Endometrial microvascular endothelial cells (primary cell): ENCODE measurements around the gene FGF19. TPM values are rescaled to one million over a fixed set of nuclear protein-coding genes. Genes with fewer than 3 reads are reported as not detected.

Source experiments
- in situ Hi-C: cut with HindIII; loops from 2 replicates; pipeline ENCODE4 v1.10.0; 2017; ENCODE audit warnings: low sequenced_read_pairs, low pct_unique_long_range_greater_than_20kb; ENCODE audit errors: inconsistent ontology term
- total RNA-seq: library from RNA; depleted of rRNA; stranded (reverse); fragments of >200 nt; gene quantifications from one replicate; pipeline ENCODE4 v1.2.3, GENCODE V29; 2015; ENCODE audit errors: inconsistent ontology term

FGF19 gene
- total RNA-seq, 1 donor from 2014 or later: not detected

DNA sequence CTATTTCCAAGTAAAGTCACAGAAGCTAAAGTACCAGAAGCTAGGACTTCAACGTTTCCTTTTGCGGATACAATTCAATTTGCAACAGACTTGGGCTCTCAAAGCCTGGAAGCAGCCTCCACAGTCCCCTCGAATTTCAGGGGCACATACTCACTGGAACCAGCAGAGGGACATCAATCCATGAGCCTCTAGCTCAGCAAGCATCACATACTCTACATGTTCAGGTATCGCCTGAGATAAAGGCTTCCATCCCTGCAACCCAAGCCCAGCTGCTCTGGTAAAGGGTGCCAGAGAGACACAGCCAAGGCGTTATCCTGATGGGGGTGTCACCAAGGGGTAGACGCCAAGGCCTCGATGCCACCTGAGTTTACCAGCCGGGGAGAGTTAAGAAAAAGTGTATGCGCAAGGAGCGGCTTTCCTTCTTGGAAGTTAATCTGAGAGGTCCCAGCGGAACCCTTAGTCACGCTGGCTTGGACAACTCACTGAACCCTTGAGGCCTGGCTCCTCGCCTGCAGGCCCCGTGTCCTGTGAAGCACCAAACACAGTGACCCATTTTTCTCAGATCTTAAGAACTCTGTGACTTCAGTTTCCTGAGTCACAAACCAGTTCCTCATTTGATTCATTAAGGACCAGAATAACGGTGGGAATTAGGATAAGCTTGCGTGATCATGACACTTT is 41.7 kb downstream of the FGF19 start:
- in situ Hi-C loops: loop anchor here (25.0 kb wide), 1 partner anchor 550 kb away; no protein-coding TSS in a partner anchor

DNA sequence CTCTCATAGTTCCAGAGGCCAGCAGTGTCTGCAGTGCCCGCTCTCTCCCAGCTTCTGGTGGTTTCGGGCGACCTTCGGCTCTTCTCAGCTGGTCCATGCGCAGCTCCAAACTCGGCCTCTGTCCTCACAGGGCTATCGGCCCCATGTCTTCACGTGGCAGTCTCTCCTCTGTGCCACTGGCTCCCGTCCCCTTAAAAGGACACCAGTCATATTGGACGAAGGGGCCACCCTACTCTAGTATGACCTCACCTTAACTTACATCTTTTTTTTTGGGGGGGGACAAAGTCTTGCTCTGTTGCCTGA is 42.5 kb downstream of the FGF19 start:
- in situ Hi-C loops: loop anchor here (25.0 kb wide), 1 partner anchor 549 kb away; no protein-coding TSS in a partner anchor

DNA sequence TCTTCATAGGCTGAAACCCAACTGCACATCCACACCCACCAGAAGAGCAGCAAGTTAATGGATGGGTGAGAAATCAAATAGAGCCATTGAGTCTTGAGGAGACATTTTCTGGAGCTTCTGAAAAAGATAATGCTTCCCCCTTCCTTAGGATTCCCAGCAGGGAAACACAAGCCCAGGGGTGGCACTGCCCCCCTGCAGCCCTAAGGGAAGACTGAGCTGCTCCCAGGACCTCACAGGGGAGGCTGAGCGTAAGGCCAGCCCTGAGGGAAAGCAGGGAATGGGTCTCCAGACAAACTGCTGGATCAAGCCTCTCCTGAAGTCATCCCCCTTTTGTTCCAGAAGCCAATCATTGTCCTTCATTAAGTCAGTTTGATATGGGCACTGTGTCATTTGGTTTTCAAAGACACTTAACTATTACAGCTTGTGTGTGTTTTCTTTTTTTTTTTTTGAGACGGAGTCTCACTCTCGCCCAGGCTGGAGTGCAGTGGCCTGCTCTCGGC is 43.8 kb downstream of the FGF19 start:
- in situ Hi-C loops: loop anchor here (25.0 kb wide), 1 partner anchor 548 kb away; no protein-coding TSS in a partner anchor

DNA sequence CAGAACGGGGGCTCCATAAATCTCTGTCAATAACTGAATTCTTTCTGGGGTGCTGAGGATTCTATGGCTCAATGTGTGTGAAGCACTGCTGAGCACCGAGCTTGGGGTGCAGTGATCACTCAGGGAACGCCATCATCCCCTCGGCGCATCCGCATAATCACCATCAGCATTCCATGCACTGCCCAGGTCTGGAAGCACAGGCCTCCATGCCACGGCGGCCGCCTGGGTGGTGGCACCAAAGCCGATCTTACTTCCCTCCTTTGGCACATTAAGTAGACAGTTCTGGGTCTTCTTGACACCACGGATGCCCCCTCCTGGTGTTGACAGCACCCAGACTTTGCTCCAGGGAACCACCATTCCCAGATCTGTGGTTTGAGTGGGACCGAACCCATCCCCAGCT is 44.2 kb downstream of the FGF19 start:
- in situ Hi-C loops: loop anchor here (25.0 kb wide), 1 partner anchor 547 kb away; no protein-coding TSS in a partner anchor

DNA sequence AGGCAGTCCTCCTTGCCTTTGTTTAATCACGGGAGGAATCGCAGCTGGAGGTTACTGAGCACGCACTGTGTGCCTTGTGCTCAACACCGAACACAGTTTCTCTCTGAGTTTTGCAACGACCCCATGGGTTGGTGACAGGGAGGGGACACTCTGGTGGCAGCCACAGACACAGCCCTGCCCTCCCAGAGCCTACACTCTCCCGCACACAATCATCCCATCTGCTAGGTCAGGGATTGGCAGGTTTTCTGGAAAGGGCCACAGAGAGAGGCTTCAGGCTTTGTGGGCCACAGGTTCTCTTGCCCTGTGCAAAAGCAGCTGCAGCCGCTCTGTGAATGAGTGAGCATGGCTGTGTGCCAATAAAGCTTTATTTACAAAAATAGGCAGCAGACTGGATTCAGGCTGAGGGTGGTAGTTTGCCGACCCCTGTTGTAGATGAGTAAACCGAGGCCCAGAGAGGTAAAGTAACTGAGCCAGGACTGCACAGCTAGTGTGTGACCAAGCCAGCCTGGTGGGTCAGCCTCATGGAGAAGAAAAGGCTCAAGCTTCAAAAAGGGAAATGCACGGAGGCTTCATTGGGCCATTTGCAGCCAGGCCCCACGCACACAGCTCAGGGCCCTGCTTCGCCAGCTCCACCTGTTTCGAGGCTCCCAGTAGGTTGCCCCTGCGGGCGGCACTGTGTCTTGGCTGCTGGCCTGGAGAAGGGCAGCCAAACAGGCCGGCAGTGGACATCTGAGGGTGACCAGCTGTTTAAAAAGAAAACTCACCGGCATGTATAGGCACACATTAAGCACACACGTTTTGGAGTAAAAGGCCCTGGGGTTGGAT is 45.0 kb downstream of the FGF19 start:
- in situ Hi-C loops: loop anchor here (25.0 kb wide), 1 partner anchor 547 kb away; no protein-coding TSS in a partner anchor

DNA sequence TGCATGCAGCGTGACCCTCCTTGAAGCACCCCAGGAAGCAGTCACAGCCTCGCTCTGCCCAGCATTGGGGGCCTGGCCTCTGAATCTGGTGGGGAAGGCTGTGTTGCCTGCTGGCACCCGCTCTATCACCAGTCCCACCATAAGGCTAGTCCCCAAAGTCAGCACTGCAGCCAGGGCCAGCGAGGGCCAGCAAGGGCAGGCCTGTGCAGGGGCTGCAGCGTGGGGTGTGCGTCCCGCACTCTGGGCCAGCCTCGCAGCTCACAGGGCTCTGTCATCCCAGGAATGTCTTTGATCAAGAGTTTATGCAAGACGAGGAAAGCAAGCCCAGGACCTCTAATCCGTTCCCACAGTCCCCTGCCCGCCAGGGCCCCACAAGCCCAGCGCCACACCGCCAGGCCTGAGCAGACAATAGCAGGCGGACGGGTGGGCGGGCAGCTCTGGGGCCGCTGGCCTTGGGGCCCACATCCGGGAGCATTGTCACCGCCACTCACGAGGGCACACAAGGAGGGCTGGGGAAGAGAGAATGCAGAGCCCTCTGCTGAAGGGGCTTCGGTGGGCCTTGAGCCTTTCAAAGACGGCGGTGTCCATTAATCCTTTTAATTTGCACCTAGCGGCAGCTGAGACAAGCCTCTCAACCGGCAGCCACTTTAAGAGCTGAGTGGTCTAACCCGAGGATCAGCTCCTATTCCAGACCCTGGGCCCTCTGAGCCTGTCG is 45.8 kb downstream of the FGF19 start:
- in situ Hi-C loops: loop anchor here (25.0 kb wide), 1 partner anchor 546 kb away; no protein-coding TSS in a partner anchor

DNA sequence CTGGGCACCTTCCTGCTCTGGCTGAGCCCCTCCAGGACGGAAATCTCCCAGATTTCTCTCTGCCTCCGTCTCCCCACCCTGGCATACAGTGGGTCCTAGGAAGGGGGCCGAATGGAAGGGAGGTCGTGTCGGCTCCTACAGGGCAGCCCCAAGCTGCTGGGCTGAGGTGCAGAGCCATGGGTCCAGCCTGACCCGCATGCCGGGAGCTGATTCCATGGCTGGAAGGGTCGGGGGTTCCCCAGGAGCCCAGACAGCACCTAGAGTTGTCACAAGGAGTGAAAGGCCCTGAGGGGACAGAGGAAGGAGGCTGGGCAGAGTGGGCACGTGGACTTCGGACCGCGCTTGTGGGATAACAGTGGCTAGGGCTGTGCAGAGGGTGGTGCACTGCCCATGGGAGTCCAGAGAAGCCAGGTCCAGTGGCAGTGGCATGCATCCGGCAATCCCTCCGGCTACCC is 46.3 kb downstream of the FGF19 start:
- in situ Hi-C loops: loop anchor here (25.0 kb wide), 1 partner anchor 545 kb away; no protein-coding TSS in a partner anchor

DNA sequence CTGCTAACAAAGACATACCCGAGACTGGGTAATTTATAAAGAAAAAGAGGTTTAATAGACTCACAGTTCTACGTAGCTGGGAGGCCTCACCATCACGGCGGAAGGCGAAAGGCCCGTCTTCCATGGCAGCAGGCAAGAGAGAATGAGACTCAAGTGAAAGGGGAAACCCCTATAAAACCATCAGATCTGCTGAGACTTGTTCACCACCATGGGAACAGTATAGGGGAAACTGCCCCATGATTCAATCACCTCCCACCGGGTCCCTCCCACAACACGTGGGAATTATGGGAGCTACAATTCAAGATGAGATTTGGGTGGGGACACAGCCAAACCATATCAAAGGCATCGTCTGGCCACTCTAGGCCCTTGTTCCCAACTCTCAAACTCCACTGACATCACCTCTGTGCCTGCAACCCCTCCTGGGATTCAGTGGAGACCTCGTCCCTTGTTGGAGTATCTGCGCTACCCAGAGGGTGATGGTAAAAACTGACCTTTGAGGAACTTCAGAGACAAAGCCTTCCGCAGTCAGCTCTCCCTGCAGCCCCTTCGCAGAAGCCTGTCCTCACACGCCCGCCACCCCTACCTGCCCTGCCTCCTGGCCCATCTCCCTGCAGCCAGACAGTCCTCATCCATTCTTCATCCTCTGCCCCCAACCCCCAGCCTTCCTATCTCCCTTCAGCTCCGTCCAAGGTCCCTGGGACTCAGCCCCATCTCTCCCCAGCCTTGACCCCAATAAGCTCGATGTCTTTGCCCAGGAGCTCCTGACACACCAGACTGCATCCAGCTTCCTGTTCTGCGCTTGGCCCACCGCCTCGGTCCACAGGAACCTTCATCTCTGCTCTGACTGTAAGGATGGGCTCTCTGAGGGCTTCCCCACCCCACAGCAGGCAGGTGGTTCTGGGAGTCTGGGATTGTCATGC is 47.0 kb downstream of the FGF19 start:
- in situ Hi-C loops: loop anchor here (25.0 kb wide), 1 partner anchor 544 kb away; no protein-coding TSS in a partner anchor

DNA sequence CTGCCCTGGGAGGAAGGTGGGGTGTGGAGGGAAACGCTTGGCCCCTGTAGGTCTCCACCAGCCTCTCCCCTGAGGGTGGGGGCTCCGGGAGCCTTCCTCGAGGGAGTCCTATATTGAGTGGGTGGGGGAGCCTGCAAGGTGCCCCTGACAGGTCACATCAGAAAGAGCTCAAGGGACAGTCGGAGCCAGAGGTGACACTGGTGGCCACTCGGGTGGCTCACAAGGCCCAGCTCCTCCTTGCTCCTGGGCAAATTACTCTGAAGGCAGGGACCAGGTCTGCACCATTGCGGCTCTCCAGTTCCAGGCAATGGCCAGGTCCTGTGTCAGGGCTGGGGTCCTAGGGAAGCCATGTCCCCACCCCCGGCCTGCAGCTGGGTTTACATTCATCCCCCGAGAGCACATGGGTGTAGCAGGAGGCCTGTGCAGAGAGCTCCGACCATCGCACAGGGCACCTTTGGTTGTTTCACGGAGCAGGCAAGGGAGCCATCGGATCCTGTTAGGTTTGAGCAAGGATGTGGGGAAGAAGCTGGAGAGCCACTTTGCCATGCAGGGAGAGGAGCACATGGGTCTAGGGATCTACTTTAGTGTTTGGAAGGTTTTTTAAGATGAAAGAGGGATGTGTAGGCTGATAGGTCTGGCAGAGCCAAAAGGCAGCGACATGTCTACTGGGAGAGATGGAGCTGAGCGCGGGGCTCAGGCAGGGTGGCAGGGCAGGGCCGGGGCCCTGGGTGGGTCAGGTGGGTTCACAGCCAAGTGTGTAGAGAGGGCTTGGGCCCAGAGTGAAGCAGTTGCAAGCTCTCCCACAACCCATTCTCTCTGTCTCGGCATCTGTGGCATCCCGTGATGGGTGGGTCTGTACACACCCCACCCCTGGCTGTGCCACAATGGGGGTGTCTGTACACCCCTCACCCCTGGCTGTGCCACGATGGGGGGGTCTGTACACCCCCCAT is 48.1 kb downstream of the FGF19 start:
- in situ Hi-C loops: loop anchor here (25.0 kb wide), 1 partner anchor 543 kb away; no protein-coding TSS in a partner anchor

DNA sequence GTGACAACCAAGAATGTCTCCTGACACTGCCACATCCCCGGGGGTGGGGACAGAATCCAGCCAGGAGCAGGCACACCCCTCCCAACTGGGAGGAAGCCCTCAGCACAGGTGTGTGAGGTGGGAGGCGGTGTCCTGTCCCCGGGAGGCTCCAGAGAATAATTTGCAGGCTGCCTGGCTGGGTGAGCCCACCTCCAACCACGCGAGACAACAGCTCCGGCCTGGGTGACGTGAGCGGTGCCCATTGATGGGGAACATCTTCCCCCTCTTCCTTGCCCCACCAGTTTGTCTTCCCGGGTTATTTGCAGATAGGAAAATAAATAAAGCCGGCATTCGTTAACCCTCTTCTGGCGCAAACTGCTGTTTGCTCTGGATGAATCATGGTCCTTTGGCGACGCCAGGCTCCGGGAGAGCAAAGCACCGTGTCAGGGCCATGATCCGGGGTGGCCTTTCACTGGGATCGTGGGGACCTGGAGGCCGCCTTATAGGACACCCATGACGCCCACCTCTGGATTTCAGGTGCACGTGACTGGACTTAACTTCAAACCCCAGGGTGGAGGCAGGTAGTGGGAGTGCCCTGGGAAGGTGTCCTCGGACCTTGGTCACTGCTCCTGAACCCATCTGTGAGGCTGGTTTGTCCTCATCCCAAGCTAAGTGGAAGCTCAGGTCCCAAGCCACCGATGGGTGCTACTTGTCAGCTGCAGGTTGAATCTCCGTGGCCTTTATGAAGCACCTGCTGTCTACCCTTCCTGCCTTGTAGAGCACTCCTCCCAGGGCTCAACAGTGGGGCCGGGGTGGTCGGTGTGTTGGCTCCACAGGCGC is 49.0 kb downstream of the FGF19 start:
- in situ Hi-C loops: loop anchor here (25.0 kb wide), 1 partner anchor 543 kb away; no protein-coding TSS in a partner anchor

DNA sequence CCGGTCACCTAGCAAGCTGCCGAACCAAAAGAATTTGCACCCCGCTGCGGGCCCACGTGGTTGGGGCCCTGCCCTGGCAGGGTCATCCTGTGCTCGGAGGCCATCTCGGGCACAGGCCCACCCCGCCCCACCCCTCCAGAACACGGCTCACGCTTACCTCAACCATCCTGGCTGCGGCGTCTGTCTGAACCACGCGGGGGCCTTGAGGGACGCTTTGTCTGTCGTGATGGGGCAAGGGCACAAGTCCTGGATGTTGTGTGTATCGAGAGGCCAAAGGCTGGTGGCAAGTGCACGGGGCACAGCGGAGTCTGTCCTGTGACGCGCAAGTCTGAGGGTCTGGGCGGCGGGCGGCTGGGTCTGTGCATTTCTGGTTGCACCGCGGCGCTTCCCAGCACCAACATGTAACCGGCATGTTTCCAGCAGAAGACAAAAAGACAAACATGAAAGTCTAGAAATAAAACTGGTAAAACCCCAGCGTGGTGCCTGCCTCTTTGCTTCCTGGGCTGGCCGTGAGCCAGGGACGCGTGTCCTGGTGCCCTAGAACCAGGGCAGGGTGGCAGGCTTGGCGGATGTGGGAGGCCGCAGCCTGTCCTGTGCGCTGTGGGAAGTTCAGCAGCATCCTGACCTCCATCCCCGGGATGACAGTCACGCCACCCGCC is 49.7 kb downstream of the FGF19 start:
- in situ Hi-C loops: loop anchor here (25.0 kb wide), 1 partner anchor 542 kb away; no protein-coding TSS in a partner anchor

DNA sequence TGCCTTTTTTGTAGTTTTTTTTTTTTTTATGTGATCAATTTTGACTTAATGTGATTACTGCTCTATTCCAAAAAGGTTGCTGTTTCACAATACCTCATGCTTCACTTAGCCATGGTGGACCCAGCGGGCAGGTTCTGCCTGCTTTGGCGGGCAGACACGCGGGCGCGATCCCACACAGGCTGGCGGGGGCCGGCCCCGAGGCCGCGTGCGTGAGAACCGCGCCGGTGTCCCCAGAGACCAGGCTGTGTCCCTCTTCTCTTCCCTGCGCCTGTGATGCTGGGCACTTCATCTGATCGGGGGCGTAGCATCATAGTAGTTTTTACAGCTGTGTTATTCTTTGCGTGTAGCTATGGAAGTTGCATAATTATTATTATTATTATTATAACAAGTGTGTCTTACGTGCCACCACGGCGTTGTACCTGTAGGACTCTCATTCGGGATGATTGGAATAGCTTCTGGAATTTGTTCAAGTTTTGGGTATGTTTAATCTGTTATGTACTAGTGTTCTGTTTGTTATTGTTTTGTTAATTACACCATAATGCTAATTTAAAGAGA is 50.3 kb downstream of the FGF19 start:
- in situ Hi-C loops: loop anchor here (25.0 kb wide), 1 partner anchor 541 kb away; no protein-coding TSS in a partner anchor

DNA sequence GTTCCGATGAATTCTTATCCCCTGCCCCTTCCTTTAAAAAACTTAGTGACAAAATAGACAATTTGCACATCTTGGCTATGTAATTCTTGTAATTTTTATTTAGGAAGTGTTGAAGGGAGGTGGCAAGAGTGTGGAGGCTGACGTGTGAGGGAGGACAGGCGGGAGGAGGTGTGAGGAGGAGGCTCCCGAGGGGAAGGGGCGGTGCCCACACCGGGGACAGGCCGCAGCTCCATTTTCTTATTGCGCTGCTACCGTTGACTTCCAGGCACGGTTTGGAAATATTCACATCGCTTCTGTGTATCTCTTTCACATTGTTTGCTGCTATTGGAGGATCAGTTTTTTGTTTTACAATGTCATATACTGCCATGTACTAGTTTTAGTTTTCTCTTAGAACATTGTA is 50.8 kb downstream of the FGF19 start:
- in situ Hi-C loops: loop anchor here (25.0 kb wide), 1 partner anchor 541 kb away; no protein-coding TSS in a partner anchor

DNA sequence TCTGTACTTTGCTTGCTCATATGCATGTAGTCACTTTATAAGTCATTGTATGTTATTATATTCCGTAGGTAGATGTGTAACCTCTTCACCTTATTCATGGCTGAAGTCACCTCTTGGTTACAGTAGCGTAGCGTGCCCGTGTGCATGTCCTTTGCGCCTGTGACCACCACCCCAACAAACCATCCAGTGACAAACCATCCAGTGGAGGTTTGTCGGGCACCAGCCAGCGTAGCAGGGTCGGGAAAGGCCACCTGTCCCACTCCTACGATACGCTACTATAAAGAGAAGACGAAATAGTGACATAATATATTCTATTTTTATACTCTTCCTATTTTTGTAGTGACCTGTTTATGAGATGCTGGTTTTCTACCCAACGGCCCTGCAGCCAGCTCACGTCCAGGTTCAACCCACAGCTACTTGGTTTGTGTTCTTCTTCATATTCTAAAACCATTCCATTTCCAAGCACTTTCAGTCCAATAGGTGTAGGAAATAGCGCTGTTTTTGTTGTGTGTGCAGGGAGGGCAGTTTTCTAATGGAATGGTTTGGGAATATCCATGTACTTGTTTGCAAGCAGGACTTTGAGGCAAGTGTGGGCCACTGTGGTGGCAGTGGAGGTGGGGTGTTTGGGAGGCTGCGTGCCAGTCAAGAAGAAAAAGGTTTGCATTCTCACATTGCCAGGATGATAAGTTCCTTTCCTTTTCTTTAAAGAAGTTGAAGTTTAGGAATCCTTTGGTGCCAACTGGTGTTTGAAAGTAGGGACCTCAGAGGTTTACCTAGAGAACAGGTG is 51.8 kb downstream of the FGF19 start:
- in situ Hi-C loops: loop anchor here (25.0 kb wide), 1 partner anchor 540 kb away; no protein-coding TSS in a partner anchor
